H1 (cell line): ENCODE measurements around the gene SPINK7. TPM values are rescaled to one million over a fixed set of nuclear protein-coding genes. Genes with fewer than 3 reads are reported as not detected.

Experiments
- CTCF ChIA-PET: fragments of 300-600 bp; sonication (Branson Sonifier 250); formaldehyde crosslinking; loops from one replicate; lab custom pipeline; 2021; ENCODE audit not compliant: partially characterized antibody; lab: Charles Lee
- POLR2A ChIA-PET: fragments of 300-600 bp; sonication (Branson Sonifier 250); formaldehyde crosslinking; loops from one replicate; lab custom pipeline; 2021; ENCODE audit warnings: inconsistent platforms; ENCODE audit not compliant: partially characterized antibody; lab: Charles Lee
- DNase-seq, 2 experiments: peaks; one replicate each; pipeline versions ENCODE4 v3.0.0 to v3.0.0-alpha.2; 2010 to 2022; ENCODE audit warnings: low spot score in 2 of 2, low read depth in 1 of 2, mixed read lengths in 1 of 2
- FAIRE-seq: peaks from 2 replicates; lab custom pipeline; 2011; peaks lifted over from hg19 to GRCh38; lab: Jason Lieb, UNC
- H2AFZ ChIP-seq: 2 replicates; pipeline ENCODE4 v1.8.1; 2012; ENCODE audit warnings: low read length, inconsistent platforms
- H2AK5ac ChIP-seq: 2 replicates; pipeline ENCODE4 v1.6.1; 2013; ENCODE audit warnings: low read depth, low read length
- H2BK120ac ChIP-seq: replicated peaks from 2 replicates; pipeline ENCODE3; 2013; ENCODE audit warnings: low read depth, low read length, inconsistent platforms
- H2BK12ac ChIP-seq: 2 replicates; pipeline ENCODE4 v1.6.1; 2013; ENCODE audit warnings: low read depth, low read length
- H2BK15ac ChIP-seq: 2 replicates; pipeline ENCODE4 v1.6.1; 2013; ENCODE audit warnings: low read length
- H2BK20ac ChIP-seq: 2 replicates; pipeline ENCODE4 v1.6.1; 2013; ENCODE audit warnings: low read length
- H2BK5ac ChIP-seq: 2 replicates; pipeline ENCODE4 v1.6.1; 2013; ENCODE audit warnings: low read depth, low read length
- H3K14ac ChIP-seq: 2 replicates; pipeline ENCODE4 v1.6.1; 2013; ENCODE audit warnings: inconsistent platforms; ENCODE audit not compliant: insufficient read length
- H3K18ac ChIP-seq: 2 replicates; pipeline ENCODE4 v1.6.1; 2013; ENCODE audit warnings: low read length; ENCODE audit errors: extremely low read depth
- H3K23ac ChIP-seq: 2 replicates; pipeline ENCODE4 v1.6.1; 2013; ENCODE audit warnings: inconsistent platforms; ENCODE audit not compliant: insufficient read length
- H3K23me2 ChIP-seq: 2 replicates; pipeline ENCODE4 v1.6.1; 2013; ENCODE audit warnings: low read depth, low read length
- H3K27ac ChIP-seq: 2 replicates; pipeline ENCODE4 v1.6.1; 2011; ENCODE audit warnings: low read depth, low read length, inconsistent platforms
- H3K27me3 ChIP-seq, 4 experiments: replicated peaks in 1 of 4; 1 replicate in 1 of 4; 2 replicates in 3 of 4; pipeline versions ENCODE4 v1.6.1 to v1.8.1; 2011 to 2013; ENCODE audit warnings: low read length in 3 of 4, mild to moderate bottlenecking in 3 of 4, inconsistent platforms in 2 of 4, mixed read lengths in 2 of 4, moderate library complexity in 1 of 4; ENCODE audit not compliant: control insufficient read depth in 3 of 4, insufficient read depth in 3 of 4; ENCODE audit errors: extremely low read depth in 1 of 4
- H3K36me3 ChIP-seq, 4 experiments: 2 replicates each; pipeline versions ENCODE4 v1.6.1 to v1.8.1; 2011 to 2013; ENCODE audit warnings: mild to moderate bottlenecking in 4 of 4, low read length in 3 of 4, moderate library complexity in 2 of 4, control low read depth in 1 of 4, inconsistent platforms in 1 of 4; ENCODE audit not compliant: insufficient read depth in 4 of 4, control insufficient read depth in 2 of 4
- H3K4ac ChIP-seq: replicated peaks from 2 replicates; pipeline ENCODE3; 2013; ENCODE audit warnings: low read length, low read depth, mixed read lengths, inconsistent platforms; ENCODE audit not compliant: insufficient read length
- H3K4me1 ChIP-seq, 4 experiments: replicated peaks in 1 of 4; 1 replicate in 1 of 4; 2 replicates in 3 of 4; pipeline versions ENCODE4 v1.6.1 to v1.8.1; 2011 to 2013; ENCODE audit warnings: low read length in 3 of 4, inconsistent platforms in 2 of 4, mixed read lengths in 1 of 4; ENCODE audit not compliant: insufficient read depth in 4 of 4, control insufficient read depth in 3 of 4
- H3K4me2 ChIP-seq, 2 experiments: 2 replicates each; pipeline versions ENCODE4 v1.6.1 to v1.8.1; 2011 to 2013; ENCODE audit warnings: low read depth in 2 of 2, low read length in 2 of 2, control low read depth in 1 of 2, inconsistent platforms in 1 of 2, mild to moderate bottlenecking in 1 of 2; ENCODE audit not compliant: insufficient read depth in 1 of 2
- H3K4me3 ChIP-seq, 4 experiments: fragments of 200-600, 300-600 bp in 1 of 4; sonication (generic), shearing (Covaris generic), sonication (Bioruptor Twin) in 1 of 4; 2 replicates each; pipeline versions ENCODE4 v1.5.1 to v1.8.1; 2011 to 2016; ENCODE audit warnings: low read length in 4 of 4, low read depth in 3 of 4, control low read depth in 2 of 4, inconsistent platforms in 2 of 4, mild to moderate bottlenecking in 2 of 4, mixed read lengths in 1 of 4, moderate library complexity in 1 of 4; ENCODE audit not compliant: insufficient read depth in 2 of 4; ENCODE audit errors: extremely low read depth in 1 of 4
- H3K56ac ChIP-seq: replicated peaks from 2 replicates; pipeline ENCODE3; 2013; ENCODE audit warnings: low read depth, mild to moderate bottlenecking, mixed read lengths, low read length, inconsistent platforms; ENCODE audit not compliant: insufficient read length
- H3K79me1 ChIP-seq: 2 replicates; pipeline ENCODE4 v1.6.1; 2013; ENCODE audit warnings: low read depth, low read length, control low read depth
- H3K79me2 ChIP-seq, 2 experiments: 2 replicates each; pipeline versions ENCODE4 v1.6.1 to v1.8.1; 2012 to 2013; ENCODE audit warnings: low read length in 2 of 2, mild to moderate bottlenecking in 2 of 2, inconsistent platforms in 1 of 2; ENCODE audit not compliant: insufficient read depth in 2 of 2, control insufficient read depth in 1 of 2
- H3K9ac ChIP-seq, 4 experiments: replicated peaks in 1 of 4; 1 replicate in 1 of 4; 2 replicates in 3 of 4; pipeline versions ENCODE4 v1.6.1 to v1.8.1; 2011 to 2013; ENCODE audit warnings: low read depth in 3 of 4, low read length in 3 of 4, control low read depth in 2 of 4, mild to moderate bottlenecking in 2 of 4, moderate library complexity in 2 of 4, inconsistent platforms in 1 of 4; ENCODE audit errors: extremely low read depth in 1 of 4
- H3K9me3 ChIP-seq, 2 experiments: 2 replicates each; pipeline versions ENCODE4 v1.6.1 to v1.8.1; 2012 to 2013; ENCODE audit warnings: mild to moderate bottlenecking in 2 of 2, moderate library complexity in 2 of 2, control low read depth in 1 of 2, inconsistent platforms in 1 of 2, low read depth in 1 of 2, low read length in 1 of 2, mixed read lengths in 1 of 2; ENCODE audit not compliant: insufficient read depth in 2 of 2
- H4K20me1 ChIP-seq, 2 experiments: replicated peaks in 1 of 2; 2 replicates each; pipeline versions ENCODE3 to v1.8.1; 2011 to 2013; ENCODE audit warnings: inconsistent platforms in 2 of 2, low read length in 2 of 2, mild to moderate bottlenecking in 1 of 2; ENCODE audit not compliant: insufficient read depth in 2 of 2, control insufficient read depth in 1 of 2
- H4K5ac ChIP-seq: 2 replicates; pipeline ENCODE4 v1.6.1; 2013; ENCODE audit warnings: low read length, low read depth, mixed read lengths, inconsistent platforms; ENCODE audit not compliant: insufficient read length
- H4K8ac ChIP-seq: 2 replicates; pipeline ENCODE4 v1.8.0; 2013; ENCODE audit warnings: mild to moderate bottlenecking, moderate library complexity, low read length, inconsistent platforms; ENCODE audit not compliant: insufficient read depth; ENCODE audit errors: extremely low read depth
- H4K91ac ChIP-seq: replicated peaks from 2 replicates; pipeline ENCODE3; 2013; ENCODE audit warnings: low read length, mixed read lengths, inconsistent platforms; ENCODE audit not compliant: insufficient read length
- ATF2 ChIP-seq: IDR thresholded peaks from 2 replicates; pipeline ENCODE4 v1.6.1; 2012; ENCODE audit warnings: low read length, inconsistent platforms
- CHD2 ChIP-seq: IDR thresholded peaks from 2 replicates; pipeline ENCODE4 v1.6.1; 2012; ENCODE audit warnings: low read length, improper control_type of control experiment
- CTCF ChIP-seq, 3 experiments: IDR thresholded peaks; 1 replicate in 2 of 3; 2 replicates in 1 of 3; pipeline versions ENCODE4 v1.5.1 to v1.6.1; 2011; ENCODE audit warnings: low read length in 3 of 3, mild to moderate bottlenecking in 3 of 3, inconsistent platforms in 2 of 3, low read depth in 1 of 3, moderate library complexity in 1 of 3; ENCODE audit not compliant: insufficient read depth in 1 of 3; ENCODE audit errors: control extremely low read depth in 1 of 3
- EZH2 ChIP-seq: fragments of 200-600 bp; sonication (generic); IDR thresholded peaks from 2 replicates; pipeline ENCODE4 v1.7.1; 2012; ENCODE audit warnings: low read depth, mild to moderate bottlenecking, moderate library complexity, low read length, inconsistent platforms; ENCODE audit not compliant: severe bottlenecking
- GABPA ChIP-seq: IDR thresholded peaks from 2 replicates; pipeline ENCODE4 v1.6.1; 2011; ENCODE audit warnings: mild to moderate bottlenecking, low read length, moderate library complexity, borderline replicate concordance; ENCODE audit not compliant: insufficient read depth
- POU5F1 ChIP-seq: IDR thresholded peaks from 2 replicates; pipeline ENCODE4 v1.6.1; 2011; ENCODE audit warnings: low read depth, mild to moderate bottlenecking, low read length, moderate library complexity
- SAP30 ChIP-seq: fragments of 300-600 bp; sonication (generic); IDR thresholded peaks from 2 replicates; pipeline ENCODE4 v1.7.1; 2012; ENCODE audit warnings: low read length, moderate library complexity, mild to moderate bottlenecking, inconsistent platforms; ENCODE audit not compliant: insufficient read depth, insufficient replicate concordance
- TEAD4 ChIP-seq: IDR thresholded peaks from 2 replicates; pipeline ENCODE4 v1.6.1; 2012; ENCODE audit warnings: low read depth, low read length, inconsistent platforms, mixed read lengths
- WGBS, 2 experiments: shearing (Covaris generic) in 1 of 2; methylation state at CpG; one replicate each; pipeline versions ENCODE4 v1.1.6 to v1.1.7; 2013 to 2015; ENCODE audit warnings: low lambda C conversion rate in 2 of 2, mixed read lengths in 2 of 2, inconsistent platforms in 1 of 2, low coverage in 1 of 2, missing lambda C conversion rate in 1 of 2; ENCODE audit not compliant: insufficient replicate concordance in 2 of 2, insufficient coverage in 1 of 2, insufficient read length in 1 of 2; ENCODE audit errors: extremely low coverage in 1 of 2, missing lambda C conversion rate in 1 of 2; 5-methylcytosine and 5-hydroxymethylcytosine counted together
- polyA plus RNA-seq, 7 experiments: library from polyadenylated mRNA; depleted of rRNA in 3 of 7; stranded (reverse) in 5 of 7; unstranded in 2 of 7; fragments of >200 nt in 5 of 7; fragments of 200-250 nt in 2 of 7; gene quantifications; 1 replicate in 5 of 7; 2 replicates in 1 of 7; 4 replicates in 1 of 7; pipeline versions ENCODE4 v1.2.1 to v1.2.3, GENCODE V29; 2011 to 2013; ENCODE audit warnings: missing spikeins in 2 of 7, mixed read lengths in 2 of 7
- total RNA-seq: library from RNA; stranded (reverse); fragmentation: NEBNext Ultra II Directional; extraction: Animal tissue kit (Norgen Biotek cat#: 25700); gene quantifications from 2 replicates; pipeline ENCODE4 v1.2.1, GENCODE V29; 2021

SPINK7 gene
- total and polyA plus RNA-seq, 2 of the 8 experiments (the other 6 are each of a cell fraction or from before 2014, with no cell fraction given) = not detected

DNA sequence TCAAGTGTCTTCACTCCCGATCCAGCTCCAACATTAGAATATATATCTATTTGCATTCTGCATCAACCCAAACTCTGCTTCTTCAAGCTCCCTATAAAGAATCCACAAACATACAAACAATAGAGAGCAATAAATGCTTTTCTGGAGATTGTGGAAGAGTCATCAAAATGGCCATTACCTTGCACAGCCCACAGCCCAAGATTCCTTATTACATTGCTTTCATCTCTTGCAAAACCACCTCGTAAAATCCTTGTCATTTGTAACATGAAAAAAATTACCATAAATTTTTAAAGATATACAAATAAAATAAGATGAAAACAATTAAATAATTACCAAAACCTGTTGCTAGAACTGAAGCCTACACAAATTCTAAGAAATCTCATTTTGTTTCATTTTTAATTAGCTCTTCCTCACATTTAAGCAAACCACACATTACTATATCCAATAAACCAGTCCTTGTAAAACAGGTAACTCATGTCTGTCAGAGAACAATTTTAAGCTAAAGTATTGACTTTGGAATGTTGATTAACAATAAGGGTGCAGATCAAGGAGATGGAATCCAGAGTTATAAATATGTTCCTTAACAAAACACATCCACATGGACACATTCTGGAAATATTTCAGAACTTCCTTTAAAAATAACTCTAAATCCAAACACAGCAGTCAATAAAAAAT, 30.3 kb downstream of the SPINK7 start:
- Histone ChIP-seq H3K23ac (no peak overlapping the region), H2AK5ac (no peak overlapping the region), H2BK12ac (no peak overlapping the region), H3K79me2 (no peaks in the 10 kb centered on the region), H4K91ac (no peak overlapping the region), H3K9me3 (no peaks in the 10 kb centered on the region), H3K4me3 (no peak overlapping the region), H2BK20ac (no peak overlapping the region), H3K79me1 (no peaks in the 10 kb centered on the region), H3K4ac (no peak overlapping the region), H3K23me2 (no peaks in the 10 kb centered on the region), H3K27ac (no peak overlapping the region), H4K5ac (no peak overlapping the region), H3K36me3 (no peaks in the 10 kb centered on the region), H2AFZ (no peak overlapping the region), H3K14ac (no peak overlapping the region), H2BK15ac (no peak overlapping the region), H3K4me1 (peaks cover 0 to 3% (median 0%) of the 10 kb centered on the region in 4 experiments; a peak in 1 of 7 replicates), H2BK5ac (no peak overlapping the region), H3K27me3 (no peaks in the 10 kb centered on the region), H3K4me2 (no peak overlapping the region), H3K18ac (no peak overlapping the region), H3K56ac (no peak overlapping the region), H4K8ac (no peak overlapping the region), H2BK120ac (no peak overlapping the region), H3K9ac (no peak overlapping the region), H4K20me1 (no peaks in the 10 kb centered on the region)
- FAIRE-seq (no peak), DNase-seq (no peak)
- 83% methylated on average over 2 of the region's 2 CpGs; no CpG with 5 or more reads in 1 of the 2 experiments for WGBS, 2 experiments
- ChIA-PET POLR2A (no interaction called here), CTCF (interaction anchor here (0.9 to 1.5 kb wide), 2 partner anchors 32 to 39 kb away, joined by 3 to 6 read pairs; no protein-coding TSS in a partner anchor)
- TF ChIP-seq CHD2 (no peak), SAP30 (no peak), EZH2 (no peak), GABPA (no peak), POU5F1 (no peak), TEAD4 (no peak), CTCF (IDR thresholded peaks at IDR 0.05; ENCODE audit: control extremely low read depth in 1 of 3, insufficient read depth in 1 of 3, low read depth in 1 of 3, low read length in 3 of 3) (no peak), ATF2 (no peak)
